Measurements from ENCODE around the gene CLASRP.

Gene CLASRP

GRCh38 chr19:45038931-45039893 is at the start of gene CLASRP:
TSS of gene CLASRP (plus strand) at chr19:45039045. CDS start at chr19:45040213, 1,168 bp downstream.
- Histone ChIP-seq H3K4me1 (ENCODE audit: low read length) (peaks cover 12% of the 10 kb centered on the region), H2AFZ (ENCODE audit: low read depth, low read length) (no peak within 1 kb of the TSS), H3K4me3 (ENCODE audit: low read length) (peak within 1 kb of the TSS; percentile 89), H3K36me3 (replicated peaks; ENCODE audit: low read depth, low read length) (peaks cover 54% of the 10 kb centered on the region), H3K9ac (ENCODE audit: low read length) (peak within 1 kb of the TSS; percentile 91), H3K4me2 (ENCODE audit: low read length) (peak within 1 kb of the TSS; percentile 92), H3K27me3 (ENCODE audit: low read depth, low read length) (no peaks in the 10 kb centered on the region), H3K79me2 (ENCODE audit: low read length) (peaks cover 40% of the 10 kb centered on the region), H3K27ac (ENCODE audit: low read length) (peak within 1 kb of the TSS; percentile 77), H4K20me1 (ENCODE audit: insufficient read depth, low read length) (peaks cover 21% of the 10 kb centered on the region), H3K9me3 (ENCODE audit: insufficient read depth, low read length) (no peaks in the 10 kb centered on the region)
- TF ChIP-seq EZH2phosphoT487 (IDR thresholded peaks at IDR 0.05; ENCODE audit: low read depth) (no peak), CTCF (IDR thresholded peaks at IDR 0.05; ENCODE audit: low read depth, low read length) (no peak)

- TF ChIP-seq CTCF (IDR thresholded peaks at IDR 0.05; ENCODE audit: low read depth, low read length) (no peak), EZH2phosphoT487 (IDR thresholded peaks at IDR 0.05; ENCODE audit: low read depth) (no peak)
- H3K36me3 ChIP-seq (replicated peaks; ENCODE audit: low read depth, low read length): peaks cover 46% of the 10 kb centered on the region
Measured at GRCh38 chr19:44990459-44990858, 48.4 kb upstream of the CLASRP start.

DNA sequence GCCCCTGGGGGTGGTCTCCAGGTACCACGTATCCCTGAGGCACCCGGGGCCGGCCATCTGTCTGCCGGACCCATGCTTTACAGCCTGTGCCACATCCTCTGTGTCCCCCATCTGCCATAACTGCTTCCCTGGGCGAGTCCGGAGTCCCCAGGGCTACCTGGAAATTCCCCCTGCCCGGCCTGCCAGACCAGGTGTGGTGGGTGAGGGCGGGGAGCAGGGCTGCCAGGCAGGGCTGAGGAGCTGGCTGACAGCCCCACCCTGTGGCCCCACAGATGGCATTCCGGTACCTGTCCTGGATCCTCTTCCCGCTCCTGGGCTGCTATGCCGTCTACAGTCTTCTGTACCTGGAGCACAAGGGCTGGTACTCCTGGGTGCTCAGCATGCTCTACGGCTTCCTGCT is 47.9 kb upstream of the CLASRP start:
- H3K27ac ChIP-seq (ENCODE audit: low read length): no peak overlapping the region
- no peak overlapping the region for H3K4me2 ChIP-seq (ENCODE audit: low read length)
- no peak overlapping the region for H2AFZ ChIP-seq (ENCODE audit: low read depth, low read length)
- no peaks in the 10 kb centered on the region for H3K79me2 ChIP-seq (ENCODE audit: low read length)
- no peaks in the 10 kb centered on the region for H4K20me1 ChIP-seq (ENCODE audit: insufficient read depth, low read length)
- TF ChIP-seq CTCF (IDR thresholded peaks at IDR 0.05; ENCODE audit: low read depth, low read length) (no peak), EZH2phosphoT487 (IDR thresholded peaks at IDR 0.05; ENCODE audit: low read depth) (no peak)
- no peak overlapping the region for H3K4me3 ChIP-seq (ENCODE audit: low read length)
- H3K27me3 ChIP-seq (ENCODE audit: low read depth, low read length): no peaks in the 10 kb centered on the region
- H3K9me3 ChIP-seq (ENCODE audit: insufficient read depth, low read length): no peaks in the 10 kb centered on the region
- H3K4me1 ChIP-seq (ENCODE audit: low read length): peaks cover 6% of the 10 kb centered on the region
- no peak overlapping the region for H3K9ac ChIP-seq (ENCODE audit: low read length)
- peaks cover 41% of the 10 kb centered on the region for H3K36me3 ChIP-seq (replicated peaks; ENCODE audit: low read depth, low read length)

More at GRCh38 chr19:44990459-44990858, 48.4 kb upstream of the CLASRP start:
- no peaks in the 10 kb centered on the region for H3K27me3 ChIP-seq (ENCODE audit: low read depth, low read length)
- no peaks in the 10 kb centered on the region for H4K20me1 ChIP-seq (ENCODE audit: insufficient read depth, low read length)
- H3K9ac ChIP-seq (ENCODE audit: low read length): no peak overlapping the region
- H3K4me2 ChIP-seq (ENCODE audit: low read length): no peak overlapping the region
- H3K4me1 ChIP-seq (ENCODE audit: low read length): peaks cover 6% of the 10 kb centered on the region
- no peak overlapping the region for H3K27ac ChIP-seq (ENCODE audit: low read length)
- no peaks in the 10 kb centered on the region for H3K9me3 ChIP-seq (ENCODE audit: insufficient read depth, low read length)
- no peak overlapping the region for H3K4me3 ChIP-seq (ENCODE audit: low read length)
- no peak overlapping the region for H2AFZ ChIP-seq (ENCODE audit: low read depth, low read length)
- no peaks in the 10 kb centered on the region for H3K79me2 ChIP-seq (ENCODE audit: low read length)

DNA sequence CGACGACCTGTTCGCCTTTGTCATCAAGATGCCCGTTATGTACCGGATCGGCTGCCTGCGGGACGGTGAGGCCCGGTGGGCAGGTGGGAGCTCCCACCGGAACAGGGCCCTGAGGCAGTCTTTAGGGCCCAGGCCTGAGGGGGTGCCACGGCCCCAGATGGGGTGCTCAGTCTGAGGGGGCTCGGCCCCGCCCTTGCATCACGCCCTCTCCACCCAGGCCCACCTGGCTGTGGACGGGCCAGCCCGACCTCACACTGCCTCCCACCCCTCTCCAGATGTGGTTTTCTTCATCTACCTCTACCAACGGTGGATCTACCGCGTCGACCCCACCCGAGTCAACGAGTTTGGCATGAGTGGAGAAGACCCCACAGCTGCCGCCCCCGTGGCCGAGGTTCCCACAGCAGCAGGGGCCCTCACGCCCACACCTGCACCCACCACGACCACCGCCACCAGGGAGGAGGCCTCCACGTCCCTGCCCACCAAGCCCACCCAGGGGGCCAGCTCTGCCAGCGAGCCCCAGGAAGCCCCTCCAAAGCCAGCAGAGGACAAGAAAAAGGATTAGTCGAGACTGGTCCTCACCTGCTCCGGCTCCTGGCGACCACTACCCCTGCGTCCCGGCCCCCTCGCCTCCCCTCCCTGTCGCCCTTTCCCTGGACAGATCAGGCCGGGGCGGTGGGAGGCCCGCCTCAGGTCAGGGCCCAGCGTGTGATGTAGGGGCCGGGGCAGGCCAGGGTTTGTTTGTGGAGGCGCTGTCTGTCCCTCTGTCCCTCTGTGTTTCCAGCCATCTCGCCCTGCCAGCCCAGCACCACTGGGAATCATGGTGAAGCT is 46.3 kb upstream of the CLASRP start:
- Histone ChIP-seq H2AFZ (ENCODE audit: low read depth, low read length) (no peak overlapping the region), H3K9ac (ENCODE audit: low read length) (no peak overlapping the region), H3K36me3 (replicated peaks; ENCODE audit: low read depth, low read length) (peaks cover 34% of the 10 kb centered on the region), H3K4me3 (ENCODE audit: low read length) (no peak overlapping the region), H3K4me2 (ENCODE audit: low read length) (no peak overlapping the region), H3K27me3 (ENCODE audit: low read depth, low read length) (no peaks in the 10 kb centered on the region), H3K9me3 (ENCODE audit: insufficient read depth, low read length) (no peaks in the 10 kb centered on the region), H4K20me1 (ENCODE audit: insufficient read depth, low read length) (no peaks in the 10 kb centered on the region), H3K27ac (ENCODE audit: low read length) (no peak overlapping the region), H3K79me2 (ENCODE audit: low read length) (no peaks in the 10 kb centered on the region), H3K4me1 (ENCODE audit: low read length) (peaks cover 6% of the 10 kb centered on the region)
- TF ChIP-seq EZH2phosphoT487 (IDR thresholded peaks at IDR 0.05; ENCODE audit: low read depth) (no peak), CTCF (IDR thresholded peaks at IDR 0.05; ENCODE audit: low read depth, low read length) (no peak)
